ENCODE data around the gene RNLS.

The RNLS gene

GRCh38 chr10:88347022-88347421, 236.1 kb downstream of the RNLS start:
- peaks cover 15% of the 10 kb centered on the region for H3K27me3 Mint-ChIP-seq (ENCODE audit: low read depth)

GRCh38 chr10:88346144-88346977, 236.8 kb downstream of the RNLS start:
- H3K9me3 Mint-ChIP-seq: peaks cover 9% of the 10 kb centered on the region
- H3K36me3 Mint-ChIP-seq (ENCODE audit: low read depth): peaks cover 9% of the 10 kb centered on the region
- no peak overlapping the region for H3K27ac Mint-ChIP-seq
- no peak for DNase-seq (ENCODE audit: low spot score)
- H3K4me3 Mint-ChIP-seq: no peak overlapping the region
- H3K4me1 Mint-ChIP-seq (ENCODE audit: low read depth): peaks cover 15% of the 10 kb centered on the region
- peaks cover 15% of the 10 kb centered on the region for H3K27me3 Mint-ChIP-seq (ENCODE audit: low read depth)

More at GRCh38 chr10:88347022-88347421, 236.1 kb downstream of the RNLS start:
- Mint-ChIP-seq H3K4me3 (no peak overlapping the region), H3K9me3 (peaks cover 14% of the 10 kb centered on the region), H3K27ac (no peak overlapping the region), H3K36me3 (ENCODE audit: low read depth) (peaks cover 10% of the 10 kb centered on the region), H3K4me1 (ENCODE audit: low read depth) (peaks cover 20% of the 10 kb centered on the region)
- no peak for DNase-seq (ENCODE audit: low spot score)

DNA sequence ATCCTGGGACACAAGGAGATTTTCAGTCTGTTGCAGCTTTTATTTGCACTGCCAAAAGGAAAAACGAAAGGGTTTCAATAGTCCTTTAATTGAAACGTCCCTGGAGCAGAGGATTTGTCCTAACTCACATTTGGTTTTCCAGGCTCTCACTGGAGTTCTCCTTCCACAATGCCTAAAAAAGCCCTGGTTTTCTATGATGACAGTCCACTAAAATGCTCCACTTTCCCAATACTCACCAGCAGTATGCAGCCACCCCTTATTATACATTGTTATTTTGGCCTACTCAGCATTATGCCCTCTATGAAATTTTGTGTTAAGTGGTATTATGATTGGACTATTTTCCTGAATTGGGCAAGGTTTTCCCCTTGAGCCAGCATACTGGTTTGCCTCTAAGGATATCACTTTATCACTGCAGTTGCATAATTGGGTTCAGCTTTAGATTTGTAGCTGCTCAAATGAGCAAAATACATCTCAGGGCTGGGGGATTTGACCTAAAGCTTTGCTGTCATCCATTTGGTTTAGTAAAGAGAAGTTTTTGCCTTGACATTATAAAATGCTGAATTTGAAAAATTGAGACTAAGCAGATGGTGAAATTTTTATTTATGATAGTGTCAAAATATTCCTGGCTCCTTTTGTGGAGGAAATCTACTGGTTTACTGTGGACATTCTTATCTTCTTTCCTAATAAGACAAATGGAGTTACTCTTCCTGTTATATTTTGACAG, 239.2 kb downstream of the RNLS start:
- no peak for DNase-seq (ENCODE audit: low spot score)
- H3K36me3 Mint-ChIP-seq (ENCODE audit: low read depth): no peaks in the 10 kb centered on the region
- H3K27ac Mint-ChIP-seq: no peak overlapping the region
- H3K4me1 Mint-ChIP-seq (ENCODE audit: low read depth): peaks cover 6% of the 10 kb centered on the region
- no peaks in the 10 kb centered on the region for H3K9me3 Mint-ChIP-seq
- H3K4me3 Mint-ChIP-seq: no peak overlapping the region
- H3K27me3 Mint-ChIP-seq (ENCODE audit: low read depth): peaks cover 15% of the 10 kb centered on the region

- peaks cover 4% of the 10 kb centered on the region for H3K4me1 Mint-ChIP-seq (ENCODE audit: low read depth)
- no peak overlapping the region for H3K4me3 Mint-ChIP-seq
- no peaks in the 10 kb centered on the region for H3K9me3 Mint-ChIP-seq
- H3K27ac Mint-ChIP-seq: no peak overlapping the region
- no peak for DNase-seq (ENCODE audit: low spot score)
- H3K27me3 Mint-ChIP-seq (ENCODE audit: low read depth): peaks cover 6% of the 10 kb centered on the region
- H3K36me3 Mint-ChIP-seq (ENCODE audit: low read depth): no peaks in the 10 kb centered on the region
These were observed 240.3 kb downstream of the RNLS start for GRCh38 chr10:88342733-88343310.

DNA sequence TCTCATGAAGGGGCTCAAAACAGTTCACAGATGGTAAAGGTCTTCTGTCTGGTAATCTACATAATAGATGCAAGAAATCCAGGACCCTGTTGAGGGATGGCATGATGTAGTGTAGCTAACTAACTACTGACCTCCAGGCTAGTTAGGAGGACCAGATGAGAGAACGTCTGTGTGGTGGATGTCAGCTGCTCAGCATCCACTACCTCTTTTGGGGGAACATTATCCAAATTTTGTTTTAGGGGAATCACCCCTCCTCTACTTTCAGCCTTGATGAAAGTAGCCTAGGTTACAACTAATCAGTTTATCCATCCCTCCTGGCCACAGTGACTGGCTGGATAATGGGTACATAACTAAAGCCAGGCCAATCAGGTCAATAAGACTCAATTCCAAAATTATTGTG, 246.0 kb downstream of the RNLS start:
- Mint-ChIP-seq H3K4me3 (no peak overlapping the region), H3K27me3 (ENCODE audit: low read depth) (no peaks in the 10 kb centered on the region), H3K36me3 (ENCODE audit: low read depth) (no peaks in the 10 kb centered on the region), H3K9me3 (no peaks in the 10 kb centered on the region), H3K4me1 (ENCODE audit: low read depth) (peaks cover 10% of the 10 kb centered on the region), H3K27ac (no peak overlapping the region)
- DNase-seq (ENCODE audit: low spot score): no peak

DNA sequence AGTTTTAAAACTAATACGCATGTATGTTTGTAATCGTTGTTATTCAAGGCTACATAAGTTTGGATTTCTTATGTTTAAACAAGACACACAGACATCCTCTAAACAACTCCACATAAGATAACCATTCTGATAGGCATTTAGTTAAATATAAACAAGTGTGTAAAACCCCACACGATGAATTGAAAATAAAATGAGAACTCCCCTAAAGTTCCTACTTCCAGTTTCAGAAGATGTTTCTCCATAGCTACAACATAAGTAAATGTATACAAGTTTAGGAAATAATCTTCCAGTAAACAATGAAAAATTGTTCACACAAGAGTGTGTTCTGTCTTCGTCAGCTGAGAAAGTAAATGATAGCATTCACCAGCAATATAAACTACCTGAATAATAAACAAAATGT, 246.8 kb downstream of the RNLS start:
- DNase-seq (ENCODE audit: low spot score): no peak
- Mint-ChIP-seq H3K4me3 (no peak overlapping the region), H3K27ac (no peak overlapping the region), H3K9me3 (no peaks in the 10 kb centered on the region), H3K27me3 (ENCODE audit: low read depth) (no peaks in the 10 kb centered on the region), H3K36me3 (ENCODE audit: low read depth) (no peaks in the 10 kb centered on the region), H3K4me1 (ENCODE audit: low read depth) (peaks cover 14% of the 10 kb centered on the region)

DNA sequence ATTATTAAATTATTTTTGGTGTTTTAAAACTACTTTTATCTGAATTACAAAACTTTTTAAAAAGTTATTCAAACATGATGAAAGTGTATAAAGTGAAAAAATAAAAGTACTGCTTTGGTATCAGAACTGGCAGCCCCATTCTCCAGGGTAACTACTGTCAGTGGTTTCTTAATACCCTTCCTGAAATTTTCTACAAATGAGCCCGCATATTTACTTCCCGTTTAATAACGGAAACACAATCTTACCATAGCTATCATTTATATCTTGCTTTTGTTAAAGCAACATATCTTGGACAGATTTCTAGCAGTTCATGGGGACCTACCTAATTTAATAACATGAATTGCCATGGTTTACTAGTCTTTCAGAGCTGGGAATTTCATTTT, 249.9 kb downstream of the RNLS start:
- Mint-ChIP-seq H3K4me3 (no peak overlapping the region), H3K4me1 (ENCODE audit: low read depth) (peaks cover 14% of the 10 kb centered on the region), H3K27ac (no peak overlapping the region), H3K9me3 (no peaks in the 10 kb centered on the region), H3K27me3 (ENCODE audit: low read depth) (no peaks in the 10 kb centered on the region), H3K36me3 (ENCODE audit: low read depth) (no peaks in the 10 kb centered on the region)
- no peak for DNase-seq (ENCODE audit: low spot score)

- no peaks in the 10 kb centered on the region for H3K27me3 Mint-ChIP-seq (ENCODE audit: low read depth)
- no peak for DNase-seq (ENCODE audit: low spot score)
These were observed 250.4 kb downstream of the RNLS start for GRCh38 chr10:88332503-88333247.

DNA sequence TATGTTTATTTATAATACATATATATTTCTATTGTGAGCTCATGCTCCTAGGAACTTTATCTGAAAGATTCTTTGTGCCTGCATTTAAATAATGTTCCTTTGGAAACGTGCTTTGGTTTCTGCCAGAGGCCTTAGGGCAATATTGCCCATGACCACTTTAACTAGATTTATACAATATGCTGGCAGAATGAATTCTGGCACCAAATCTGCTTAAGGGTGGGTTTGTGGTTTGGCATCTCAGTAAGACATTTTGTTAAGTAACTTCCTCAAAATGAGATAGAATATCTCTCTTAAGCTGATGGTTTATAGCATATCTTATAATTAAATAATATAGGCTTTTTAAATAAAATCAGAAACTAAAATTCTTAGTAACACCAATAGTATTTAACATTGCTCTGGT, 252.9 kb downstream of the RNLS start:
- no peak for DNase-seq (ENCODE audit: low spot score)
- peaks cover 3% of the 10 kb centered on the region for H3K36me3 Mint-ChIP-seq (ENCODE audit: low read depth)
- no peaks in the 10 kb centered on the region for H3K27me3 Mint-ChIP-seq (ENCODE audit: low read depth)
- no peak overlapping the region for H3K4me3 Mint-ChIP-seq
- H3K27ac Mint-ChIP-seq: no peak overlapping the region
- H3K4me1 Mint-ChIP-seq (ENCODE audit: low read depth): peaks cover 18% of the 10 kb centered on the region
- peaks cover 9% of the 10 kb centered on the region for H3K9me3 Mint-ChIP-seq

More at GRCh38 chr10:88332503-88333247, 250.4 kb downstream of the RNLS start:
- no peaks in the 10 kb centered on the region for H3K9me3 Mint-ChIP-seq
- no peaks in the 10 kb centered on the region for H3K36me3 Mint-ChIP-seq (ENCODE audit: low read depth)
- H3K4me3 Mint-ChIP-seq: no peak overlapping the region
- peaks cover 14% of the 10 kb centered on the region for H3K4me1 Mint-ChIP-seq (ENCODE audit: low read depth)
- no peak overlapping the region for H3K27ac Mint-ChIP-seq

- no peak for DNase-seq (ENCODE audit: low spot score)
- no peak overlapping the region for H3K27ac Mint-ChIP-seq
- no peak overlapping the region for H3K4me3 Mint-ChIP-seq
- H3K27me3 Mint-ChIP-seq (ENCODE audit: low read depth): peaks cover 8% of the 10 kb centered on the region
- H3K36me3 Mint-ChIP-seq (ENCODE audit: low read depth): peaks cover 34% of the 10 kb centered on the region
- H3K9me3 Mint-ChIP-seq: peaks cover 52% of the 10 kb centered on the region
- peaks cover 3% of the 10 kb centered on the region for H3K4me1 Mint-ChIP-seq (ENCODE audit: low read depth)
These were observed 260.6 kb downstream of the RNLS start for GRCh38 chr10:88322324-88323063.

DNA sequence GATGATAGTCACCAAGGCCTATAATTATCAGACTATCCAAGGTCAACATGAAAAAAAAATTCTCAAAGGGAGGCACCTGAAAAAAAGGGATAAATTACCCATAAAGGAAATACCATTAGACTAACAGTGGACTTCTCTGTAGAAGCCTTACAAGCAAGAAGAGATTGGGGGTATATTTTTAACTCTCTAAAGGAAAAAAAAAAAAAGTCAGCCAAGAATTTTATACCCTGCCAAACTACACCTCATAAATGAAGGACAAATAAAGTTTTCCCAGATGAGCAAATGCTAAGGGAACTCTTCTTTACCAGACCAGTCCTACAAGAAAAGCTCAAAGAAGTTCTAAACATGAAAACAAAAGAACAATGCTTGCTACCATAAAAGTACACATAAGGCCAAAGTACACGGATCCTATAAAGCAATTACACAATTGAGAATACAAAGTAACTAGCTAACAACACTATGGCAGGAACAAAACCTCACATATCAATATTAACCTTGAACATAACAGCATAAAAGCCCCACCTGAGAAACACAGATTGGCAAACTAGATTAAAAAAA, 263.1 kb downstream of the RNLS start:
- DNase-seq (ENCODE audit: low spot score): no peak
- Mint-ChIP-seq H3K4me1 (ENCODE audit: low read depth) (no peaks in the 10 kb centered on the region), H3K36me3 (ENCODE audit: low read depth) (peaks cover 31% of the 10 kb centered on the region), H3K4me3 (no peak overlapping the region), H3K27me3 (ENCODE audit: low read depth) (peaks cover 18% of the 10 kb centered on the region), H3K27ac (no peak overlapping the region), H3K9me3 (peaks cover 43% of the 10 kb centered on the region)

DNA sequence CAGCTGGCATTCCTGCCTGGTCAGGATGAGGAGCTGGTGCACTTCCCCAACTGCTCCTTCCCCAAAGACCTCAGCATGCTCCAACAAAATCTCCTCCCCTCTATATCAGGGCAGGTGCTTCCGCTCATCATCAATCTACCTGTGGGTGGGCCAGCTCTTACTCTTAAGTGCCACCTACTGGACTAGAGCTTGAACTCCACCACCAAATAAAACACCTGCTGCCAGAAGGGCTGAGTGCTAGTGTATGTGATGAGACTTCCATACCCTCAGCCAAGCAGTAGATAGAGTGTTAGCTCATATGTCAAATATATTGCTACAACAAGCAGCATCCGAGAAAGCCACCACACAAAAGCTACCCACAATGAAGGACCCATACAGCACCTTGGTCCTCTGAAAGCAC, 264.3 kb downstream of the RNLS start:
- Mint-ChIP-seq H3K9me3 (peaks cover 43% of the 10 kb centered on the region), H3K36me3 (ENCODE audit: low read depth) (peaks cover 31% of the 10 kb centered on the region), H3K27ac (no peak overlapping the region), H3K4me3 (no peak overlapping the region), H3K4me1 (ENCODE audit: low read depth) (no peaks in the 10 kb centered on the region), H3K27me3 (ENCODE audit: low read depth) (peaks cover 24% of the 10 kb centered on the region)
- DNase-seq (ENCODE audit: low spot score): no peak

DNA sequence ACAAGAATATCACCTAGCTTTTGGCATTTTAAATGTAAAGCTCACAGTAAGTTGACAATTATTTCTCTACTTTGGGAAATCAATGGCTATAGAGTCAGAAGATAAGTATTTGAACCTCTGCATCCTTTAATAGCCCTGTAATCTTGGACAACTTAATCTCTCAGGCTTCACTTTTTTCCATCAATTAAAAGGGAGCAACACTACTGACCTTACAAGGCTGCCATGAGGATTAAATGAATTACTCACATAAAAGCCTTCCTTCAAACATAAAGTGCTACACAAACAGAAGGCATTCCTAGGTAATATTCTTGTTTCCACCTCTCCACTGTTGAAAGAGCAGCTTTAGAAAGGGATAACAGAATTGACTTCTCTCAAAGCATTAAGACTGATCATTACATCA, 266.0 kb downstream of the RNLS start:
- H3K27ac Mint-ChIP-seq: no peak overlapping the region
- H3K9me3 Mint-ChIP-seq: peaks cover 32% of the 10 kb centered on the region
- no peak overlapping the region for H3K4me3 Mint-ChIP-seq
- peaks cover 26% of the 10 kb centered on the region for H3K36me3 Mint-ChIP-seq (ENCODE audit: low read depth)
- peaks cover 22% of the 10 kb centered on the region for H3K27me3 Mint-ChIP-seq (ENCODE audit: low read depth)
- H3K4me1 Mint-ChIP-seq (ENCODE audit: low read depth): no peaks in the 10 kb centered on the region
- no peak for DNase-seq (ENCODE audit: low spot score)
